DOHH2 (cell line): Measurements from ENCODE around the gene TSPAN2.

Experiments used
- H3F3A ChIP-seq: fragments of 200-600 bp; sonication (generic), shearing (Covaris generic); 2 replicates; pipeline ENCODE4 v1.6.0; 2016; ENCODE audit warnings: antibody characterized with exemption, mild to moderate bottlenecking; ENCODE audit not compliant: control insufficient read depth, insufficient read depth
- H3K27ac ChIP-seq: fragments of 200-600 bp; sonication (generic); 2 replicates; pipeline ENCODE4 v1.5.1; 2014; ENCODE audit warnings: low read depth, mild to moderate bottlenecking, low read length, moderate library complexity
- H3K27me3 ChIP-seq: fragments of 200-600 bp; sonication (generic); 2 replicates; pipeline ENCODE4 v1.6.1; 2014; ENCODE audit warnings: mild to moderate bottlenecking, low read length, mixed read lengths; ENCODE audit not compliant: control insufficient read depth
- H3K36me3 ChIP-seq: fragments of 200-600 bp; sonication (generic); 2 replicates; pipeline ENCODE4 v1.6.1; 2014; ENCODE audit warnings: mild to moderate bottlenecking, low read length, moderate library complexity, mixed read lengths; ENCODE audit not compliant: control insufficient read depth
- H3K4me1 ChIP-seq: fragments of 200-600 bp; sonication (generic); 2 replicates; pipeline ENCODE4 v1.6.1; 2014; ENCODE audit warnings: mild to moderate bottlenecking, low read length, mixed read lengths; ENCODE audit not compliant: control insufficient read depth
- H3K4me2 ChIP-seq: fragments of 200-600 bp; sonication (generic); 2 replicates; pipeline ENCODE4 v1.6.0; 2014; ENCODE audit warnings: mild to moderate bottlenecking, low read length, moderate library complexity
- H3K4me3 ChIP-seq: fragments of 200-600 bp; sonication (generic); 2 replicates; pipeline ENCODE4 v1.5.1; 2014; ENCODE audit warnings: mild to moderate bottlenecking, low read length, mixed read lengths
- H3K79me2 ChIP-seq: fragments of 200-600 bp; sonication (generic); 2 replicates; pipeline ENCODE4 v1.6.1; 2014; ENCODE audit warnings: mild to moderate bottlenecking, low read length, mixed read lengths; ENCODE audit not compliant: control insufficient read depth
- H3K9me2 ChIP-seq: fragments of 200-600 bp; sonication (generic); replicated peaks from 2 replicates; pipeline ENCODE4 v1.6.1; 2014; ENCODE audit warnings: mild to moderate bottlenecking, low read length, mixed read lengths; ENCODE audit not compliant: control insufficient read depth
- H3K9me3 ChIP-seq: fragments of 200-600 bp; sonication (generic); 2 replicates; pipeline ENCODE4 v1.6.1; 2014; ENCODE audit warnings: antibody characterized with exemption, low read length, mixed read lengths; ENCODE audit not compliant: control insufficient read depth, insufficient read depth
- H4K20me1 ChIP-seq: fragments of 200-600 bp; sonication (generic); 2 replicates; pipeline ENCODE4 v1.6.0; 2014; ENCODE audit warnings: low read depth, mild to moderate bottlenecking, antibody characterized with exemption, low read length, moderate library complexity; ENCODE audit not compliant: control insufficient read depth, insufficient read depth
- CTCF ChIP-seq: fragments of 200-600 bp; sonication (generic); IDR thresholded peaks from one replicate; pipeline ENCODE4 v1.5.1; 2014; ENCODE audit warnings: antibody characterized with exemption, mild to moderate bottlenecking, low read depth, low read length; ENCODE audit not compliant: poor library complexity, severe bottlenecking
- EZH2phosphoT487 ChIP-seq: fragments of 200-600 bp; sonication (generic); IDR thresholded peaks from 2 replicates; pipeline ENCODE4 v1.6.1; 2017; ENCODE audit warnings: borderline replicate concordance, mild to moderate bottlenecking, antibody characterized with exemption, low read length, moderate library complexity, mixed read lengths

The TSPAN2 gene

GRCh38 chr1:115046751-115047150 is 42.6 kb downstream of the TSPAN2 start:
- no peaks in the 10 kb centered on the region for H3K4me1 ChIP-seq
- H3K4me3 ChIP-seq: no peak overlapping the region
- H3K9me3 ChIP-seq: no peaks in the 10 kb centered on the region; the same call in 1 of the 2 replicates
- H3K79me2 ChIP-seq: no peaks in the 10 kb centered on the region
- no peaks in the 10 kb centered on the region for H3K9me2 ChIP-seq
- H3F3A ChIP-seq: no peaks in the 10 kb centered on the region
- H3K27me3 ChIP-seq: peaks cover 10% of the 10 kb centered on the region; the same call in 1 of the 2 replicates
- H3K27ac ChIP-seq: no peak overlapping the region
- H3K4me2 ChIP-seq: no peak overlapping the region
- no peaks in the 10 kb centered on the region for H4K20me1 ChIP-seq
- no peaks in the 10 kb centered on the region for H3K36me3 ChIP-seq
- TF ChIP-seq CTCF (no peak), EZH2phosphoT487 (no peak)

DNA sequence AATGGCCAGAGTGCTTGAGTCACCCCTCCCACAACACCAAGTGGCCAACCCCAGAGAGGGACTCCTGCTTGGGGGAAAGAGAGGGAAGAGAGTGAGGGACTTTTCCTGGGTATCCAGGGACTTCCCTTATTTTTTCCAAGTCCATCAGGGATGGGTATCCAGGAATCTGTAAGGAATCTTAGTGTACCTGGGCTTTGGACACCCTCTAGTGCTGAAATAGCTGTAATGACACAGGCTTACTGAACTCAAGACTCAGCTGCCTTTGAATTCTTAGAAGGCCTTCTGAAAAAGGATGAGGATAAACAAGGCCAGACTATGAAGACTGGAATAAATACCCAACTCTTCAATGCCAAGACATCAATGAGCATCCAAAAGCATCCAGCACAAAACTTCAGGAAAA is 47.6 kb downstream of the TSPAN2 start:
- Histone ChIP-seq H3K9me2 (no peaks in the 10 kb centered on the region), H3K27me3 (no peaks in the 10 kb centered on the region), H3K27ac (no peak overlapping the region), H3K4me2 (no peak overlapping the region), H3K36me3 (no peaks in the 10 kb centered on the region), H3K4me1 (no peaks in the 10 kb centered on the region), H4K20me1 (no peaks in the 10 kb centered on the region), H3K79me2 (no peaks in the 10 kb centered on the region), H3K9me3 (no peaks in the 10 kb centered on the region; the same call in 1 of the 2 replicates), H3F3A (no peaks in the 10 kb centered on the region), H3K4me3 (no peak overlapping the region)
- TF ChIP-seq CTCF (no peak), EZH2phosphoT487 (no peak)

GRCh38 chr1:115040501-115040900 is 48.8 kb downstream of the TSPAN2 start:
- Histone ChIP-seq H3K9me3 (no peaks in the 10 kb centered on the region; the same call in 1 of the 2 replicates), H3K27ac (no peak overlapping the region), H3K4me1 (no peaks in the 10 kb centered on the region), H3K4me2 (no peak overlapping the region), H3K79me2 (no peaks in the 10 kb centered on the region), H3F3A (no peaks in the 10 kb centered on the region), H4K20me1 (no peaks in the 10 kb centered on the region), H3K9me2 (no peaks in the 10 kb centered on the region), H3K27me3 (no peaks in the 10 kb centered on the region), H3K4me3 (no peak overlapping the region), H3K36me3 (no peaks in the 10 kb centered on the region)
- no peak for TF ChIP-seq EZH2phosphoT487
- no peak for TF ChIP-seq CTCF
